ENCODE measurements around the gene AKT1.

Gene AKT1

GRCh38 chr14:104751539-104752422 lies 43.8 kb downstream of the AKT1 start:
- no peak for DNase-seq

- peak; percentile 57 for DNase-seq
Measured at GRCh38 chr14:104750753-104751057, 44.8 kb downstream of the AKT1 start.

GRCh38 chr14:104750056-104750752 lies 45.3 kb downstream of the AKT1 start:
- DNase-seq: no peak

- no peak for DNase-seq
Measured at GRCh38 chr14:104749111-104749649, 46.4 kb downstream of the AKT1 start.

- DNase-seq: no peak
Measured at GRCh38 chr14:104747876-104748275, 47.7 kb downstream of the AKT1 start.

GRCh38 chr14:104746934-104747481 lies 48.5 kb downstream of the AKT1 start:
- DNase-seq: no peak

- DNase-seq: no peak
Measured at GRCh38 chr14:104746071-104746545, 49.4 kb downstream of the AKT1 start.

- DNase-seq: no peak
Measured at GRCh38 chr14:104745431-104745830, 50.1 kb downstream of the AKT1 start.

GRCh38 chr14:104744484-104744883 lies 51.1 kb downstream of the AKT1 start:
- no peak for DNase-seq

- DNase-seq: no peak
Measured at GRCh38 chr14:104743461-104744380, 51.8 kb downstream of the AKT1 start.

- no peak for DNase-seq
Measured at GRCh38 chr14:104742586-104743455, 52.7 kb downstream of the AKT1 start.

GRCh38 chr14:104741803-104742251 lies 53.7 kb downstream of the AKT1 start:
- DNase-seq: no peak

GRCh38 chr14:104741108-104741802 lies 54.3 kb downstream of the AKT1 start:
- DNase-seq: no peak

GRCh38 chr14:104739546-104740516 lies 55.7 kb downstream of the AKT1 start:
- DNase-seq: no peak

- DNase-seq: no peak
Measured at GRCh38 chr14:104739026-104739425, 56.5 kb downstream of the AKT1 start.

- no peak for DNase-seq
Measured at GRCh38 chr14:104738375-104739019, 57.1 kb downstream of the AKT1 start.

GRCh38 chr14:104735830-104736642 lies 59.5 kb downstream of the AKT1 start:
- no peak for DNase-seq
